Loucy (cell line): Measurements from ENCODE around the gene SH3BP4.

Experiments used
- EZH2phosphoT487 ChIP-seq: fragments of 200-600 bp; IDR thresholded peaks from 2 replicates; pipeline ENCODE4 v1.6.1; 2018; ENCODE audit warnings: antibody characterized with exemption, mild to moderate bottlenecking, moderate library complexity, borderline replicate concordance
- TF ChIP-seq, protein P1 (sequence below): fragments of 200-600 bp; sonication (generic); conservative IDR thresholded peaks from 2 replicates; pipeline ENCODE4 v1.5.1; 2014; ENCODE audit warnings: mild to moderate bottlenecking, antibody characterized with exemption, low read length

DNA sequence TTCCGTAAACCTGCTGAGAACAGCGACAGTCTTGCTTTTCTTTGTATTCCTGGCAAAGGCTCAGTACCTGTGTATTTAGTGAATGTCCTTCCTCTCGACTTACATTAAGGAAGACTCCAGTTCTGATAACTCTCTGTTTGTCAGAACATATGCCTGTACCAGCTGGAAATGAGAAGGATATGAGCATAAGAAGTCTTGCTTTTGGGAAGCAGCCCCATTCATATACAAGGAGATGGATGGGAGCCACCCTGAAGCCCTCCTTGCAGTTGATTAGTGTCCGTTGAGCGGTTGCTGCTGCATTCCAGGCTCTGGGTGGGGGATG lies 59.8 kb downstream of the SH3BP4 start:
- TF ChIP-seq, protein P1, sequence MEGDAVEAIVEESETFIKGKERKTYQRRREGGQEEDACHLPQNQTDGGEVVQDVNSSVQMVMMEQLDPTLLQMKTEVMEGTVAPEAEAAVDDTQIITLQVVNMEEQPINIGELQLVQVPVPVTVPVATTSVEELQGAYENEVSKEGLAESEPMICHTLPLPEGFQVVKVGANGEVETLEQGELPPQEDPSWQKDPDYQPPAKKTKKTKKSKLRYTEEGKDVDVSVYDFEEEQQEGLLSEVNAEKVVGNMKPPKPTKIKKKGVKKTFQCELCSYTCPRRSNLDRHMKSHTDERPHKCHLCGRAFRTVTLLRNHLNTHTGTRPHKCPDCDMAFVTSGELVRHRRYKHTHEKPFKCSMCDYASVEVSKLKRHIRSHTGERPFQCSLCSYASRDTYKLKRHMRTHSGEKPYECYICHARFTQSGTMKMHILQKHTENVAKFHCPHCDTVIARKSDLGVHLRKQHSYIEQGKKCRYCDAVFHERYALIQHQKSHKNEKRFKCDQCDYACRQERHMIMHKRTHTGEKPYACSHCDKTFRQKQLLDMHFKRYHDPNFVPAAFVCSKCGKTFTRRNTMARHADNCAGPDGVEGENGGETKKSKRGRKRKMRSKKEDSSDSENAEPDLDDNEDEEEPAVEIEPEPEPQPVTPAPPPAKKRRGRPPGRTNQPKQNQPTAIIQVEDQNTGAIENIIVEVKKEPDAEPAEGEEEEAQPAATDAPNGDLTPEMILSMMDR = no peak
- no peak for TF ChIP-seq EZH2phosphoT487
